Caco-2 (cell line): Measurements from ENCODE around the gene S100A6. TPM values are rescaled to one million over a fixed set of nuclear protein-coding genes. Genes with fewer than 3 reads are reported as not detected.

Experiments used
- BruUV-seq: library from RNA; stranded (reverse); fragments of 400-500 nt; replicated peaks from 2 replicates; lab custom pipeline; 2021; lab: Mats Ljungman, UMichigan
- CTCF ChIA-PET: fragments of 300-600 bp; sonication (Branson Sonifier 250); formaldehyde crosslinking; loops from one replicate; lab custom pipeline; 2022; ENCODE audit warnings: antibody characterized with exemption; lab: Charles Lee
- POLR2A ChIA-PET: fragments of 300-600 bp; sonication (Branson Sonifier 250); formaldehyde crosslinking; loops from one replicate; lab custom pipeline; 2022; ENCODE audit warnings: antibody characterized with exemption; lab: Charles Lee
- DNase-seq, 2 experiments: peaks; one replicate each; pipeline versions ENCODE4 v3.0.0 to v3.0.0-alpha.2; 2020 to 2022
- H3K27me3 ChIP-seq: replicated peaks from 2 replicates; pipeline ENCODE4 v1.6.0; 2011; ENCODE audit warnings: low read length; ENCODE audit not compliant: control insufficient read depth, insufficient read depth
- H3K36me3 ChIP-seq: 2 replicates; pipeline ENCODE4 v1.5.1; 2011; ENCODE audit warnings: low read length; ENCODE audit not compliant: control insufficient read depth, insufficient read depth
- H3K4me1 ChIP-seq: fragments of 250-450 bp; sonication (Bioruptor Pico); 2 replicates; pipeline ENCODE4 v1.5.1; 2020; ENCODE audit warnings: mild to moderate bottlenecking
- H3K4me3 ChIP-seq: 2 replicates; pipeline ENCODE4 v1.5.1; 2011; ENCODE audit warnings: low read depth, mild to moderate bottlenecking, control low read depth, low read length
- H3K9me3 ChIP-seq: fragments of 250-450 bp; sonication (Bioruptor Pico); 2 replicates; pipeline ENCODE4 v1.5.1; 2020; ENCODE audit warnings: mild to moderate bottlenecking, moderate library complexity
- H3K27ac Mint-ChIP-seq: one replicate; pipeline ENCODE4 v1.8.0; 2022; ENCODE audit warnings: mixed read lengths; ENCODE audit not compliant: unreplicated experiment
- H3K27me3 Mint-ChIP-seq: one replicate; pipeline ENCODE4 v1.8.0; 2022; ENCODE audit warnings: mixed read lengths; ENCODE audit not compliant: insufficient read depth, unreplicated experiment
- H3K36me3 Mint-ChIP-seq: one replicate; pipeline ENCODE4 v1.8.0; 2022; ENCODE audit warnings: mild to moderate bottlenecking, mixed read lengths; ENCODE audit not compliant: insufficient read depth, unreplicated experiment
- H3K4me1 Mint-ChIP-seq: one replicate; pipeline ENCODE4 v1.8.0; 2022; ENCODE audit warnings: low read depth, mixed read lengths; ENCODE audit not compliant: unreplicated experiment
- H3K4me3 Mint-ChIP-seq: one replicate; pipeline ENCODE4 v1.8.0; 2022; ENCODE audit warnings: mild to moderate bottlenecking, moderate library complexity, mixed read lengths; ENCODE audit not compliant: unreplicated experiment
- H3K9me3 Mint-ChIP-seq: one replicate; pipeline ENCODE4 v1.8.0; 2022; ENCODE audit warnings: mixed read lengths; ENCODE audit not compliant: unreplicated experiment
- intact Hi-C: fragments of 100-400 bp; cut with micrococcal nuclease; formaldehyde crosslinking; loops from one replicate; pipeline ENCODE4 v1.10.0; 2022; ENCODE audit not compliant: unreplicated experiment
- total RNA-seq: library from RNA; stranded (reverse); gene quantifications from 2 replicates; pipeline ENCODE4 v1.2.3, GENCODE V29; 2022
- TF ChIP-seq, protein P1 (sequence below), 2 experiments: fragments of 200-600 bp in 1 of 2; IDR thresholded peaks; 1 replicate in 1 of 2; 2 replicates in 1 of 2; pipeline versions ENCODE4 v1.5.1 to v1.8.0; 2011 to 2022; ENCODE audit warnings: antibody characterized with exemption in 1 of 2, control low read depth in 1 of 2, inconsistent platforms in 1 of 2, low read depth in 1 of 2, low read length in 1 of 2, mild to moderate bottlenecking in 1 of 2, moderate library complexity in 1 of 2; ENCODE audit not compliant: insufficient read depth in 1 of 2, severe bottlenecking in 1 of 2, unreplicated experiment in 1 of 2

The S100A6 gene
- total RNA-seq, 1 experiment from 2014 or later: 432 TPM

DNA sequence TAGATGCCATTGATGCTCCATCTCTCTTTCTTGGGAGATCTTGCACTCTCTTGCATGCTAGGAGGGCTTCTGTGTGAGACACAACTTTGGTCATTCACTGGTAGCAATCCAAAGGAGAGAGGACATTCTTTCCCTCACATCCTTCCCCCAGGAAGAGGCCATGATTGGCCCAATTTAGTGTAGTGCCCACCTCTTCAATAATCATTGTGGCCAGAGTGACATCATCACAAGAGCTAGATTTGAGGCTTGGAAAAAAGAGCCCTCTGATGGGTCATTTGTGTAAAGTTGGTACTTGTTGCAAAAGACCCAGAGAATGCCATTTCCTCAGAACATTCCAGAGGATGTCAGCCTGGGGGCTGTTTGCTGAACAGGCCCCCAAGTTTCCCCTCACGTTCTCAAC lies 30.2 kb downstream of the S100A6 start:
- peaks cover 16% of the 10 kb centered on the region for H3K4me1 ChIP-seq
- no TSS peak for BruUV-seq
- H3K9me3 Mint-ChIP-seq: no peaks in the 10 kb centered on the region
- ChIA-PET POLR2A (no interaction called here), CTCF (no interaction called here)
- intact Hi-C loops: no loop called here
- no peak for DNase-seq
- H3K4me3 ChIP-seq: no peak overlapping the region
- no peak overlapping the region for H3K27ac Mint-ChIP-seq
- no peaks in the 10 kb centered on the region for H3K9me3 ChIP-seq
- H3K27me3 Mint-ChIP-seq: no peaks in the 10 kb centered on the region
- peaks cover 13% of the 10 kb centered on the region for H3K4me1 Mint-ChIP-seq
- TF ChIP-seq, protein P1, sequence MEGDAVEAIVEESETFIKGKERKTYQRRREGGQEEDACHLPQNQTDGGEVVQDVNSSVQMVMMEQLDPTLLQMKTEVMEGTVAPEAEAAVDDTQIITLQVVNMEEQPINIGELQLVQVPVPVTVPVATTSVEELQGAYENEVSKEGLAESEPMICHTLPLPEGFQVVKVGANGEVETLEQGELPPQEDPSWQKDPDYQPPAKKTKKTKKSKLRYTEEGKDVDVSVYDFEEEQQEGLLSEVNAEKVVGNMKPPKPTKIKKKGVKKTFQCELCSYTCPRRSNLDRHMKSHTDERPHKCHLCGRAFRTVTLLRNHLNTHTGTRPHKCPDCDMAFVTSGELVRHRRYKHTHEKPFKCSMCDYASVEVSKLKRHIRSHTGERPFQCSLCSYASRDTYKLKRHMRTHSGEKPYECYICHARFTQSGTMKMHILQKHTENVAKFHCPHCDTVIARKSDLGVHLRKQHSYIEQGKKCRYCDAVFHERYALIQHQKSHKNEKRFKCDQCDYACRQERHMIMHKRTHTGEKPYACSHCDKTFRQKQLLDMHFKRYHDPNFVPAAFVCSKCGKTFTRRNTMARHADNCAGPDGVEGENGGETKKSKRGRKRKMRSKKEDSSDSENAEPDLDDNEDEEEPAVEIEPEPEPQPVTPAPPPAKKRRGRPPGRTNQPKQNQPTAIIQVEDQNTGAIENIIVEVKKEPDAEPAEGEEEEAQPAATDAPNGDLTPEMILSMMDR (IDR thresholded peaks at IDR 0.05; ENCODE audit: insufficient read depth in 1 of 2, low read depth in 1 of 2, low read length in 1 of 2, severe bottlenecking in 1 of 2, unreplicated experiment in 1 of 2): no peak
- no peaks in the 10 kb centered on the region for H3K27me3 ChIP-seq
- no peak overlapping the region for H3K4me3 Mint-ChIP-seq
- no peaks in the 10 kb centered on the region for H3K36me3 Mint-ChIP-seq
- no peaks in the 10 kb centered on the region for H3K36me3 ChIP-seq

DNA sequence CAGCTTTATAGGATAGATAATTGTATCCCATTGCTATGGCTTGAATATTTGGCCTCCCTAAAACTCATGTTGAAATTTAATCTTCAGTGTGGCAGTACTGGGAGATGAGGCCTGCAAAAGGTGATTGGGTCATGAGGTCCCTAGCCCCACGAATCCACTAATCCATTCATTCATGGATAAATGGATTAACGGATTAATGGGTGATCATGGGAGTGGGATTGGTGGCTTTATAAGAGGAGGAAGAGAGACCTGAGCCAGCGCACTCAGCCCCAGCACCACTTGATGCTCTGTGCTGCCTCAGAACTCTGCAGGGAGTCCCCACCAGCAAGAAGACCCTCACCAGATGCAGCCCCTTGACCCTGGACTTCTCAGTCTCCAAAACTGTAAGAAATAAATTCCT lies 32.0 kb downstream of the S100A6 start:
- ChIA-PET CTCF (no interaction called here), POLR2A (no interaction called here)
- Mint-ChIP-seq H3K27ac (no peak overlapping the region), H3K4me1 (peaks cover 13% of the 10 kb centered on the region), H3K9me3 (no peaks in the 10 kb centered on the region), H3K27me3 (peaks cover 9% of the 10 kb centered on the region), H3K36me3 (no peaks in the 10 kb centered on the region), H3K4me3 (no peak overlapping the region)
- no peaks in the 10 kb centered on the region for H3K9me3 ChIP-seq
- intact Hi-C loops: no loop called here
- no peak for DNase-seq
- BruUV-seq: no TSS peak
- H3K27me3 ChIP-seq: no peaks in the 10 kb centered on the region; the same call in 1 of the 2 replicates
- TF ChIP-seq, protein P1 (IDR thresholded peaks at IDR 0.05; ENCODE audit: insufficient read depth in 1 of 2, low read depth in 1 of 2, low read length in 1 of 2, severe bottlenecking in 1 of 2, unreplicated experiment in 1 of 2): no peak
- no peaks in the 10 kb centered on the region for H3K36me3 ChIP-seq
- H3K4me3 ChIP-seq: no peak overlapping the region
- peaks cover 16% of the 10 kb centered on the region for H3K4me1 ChIP-seq

DNA sequence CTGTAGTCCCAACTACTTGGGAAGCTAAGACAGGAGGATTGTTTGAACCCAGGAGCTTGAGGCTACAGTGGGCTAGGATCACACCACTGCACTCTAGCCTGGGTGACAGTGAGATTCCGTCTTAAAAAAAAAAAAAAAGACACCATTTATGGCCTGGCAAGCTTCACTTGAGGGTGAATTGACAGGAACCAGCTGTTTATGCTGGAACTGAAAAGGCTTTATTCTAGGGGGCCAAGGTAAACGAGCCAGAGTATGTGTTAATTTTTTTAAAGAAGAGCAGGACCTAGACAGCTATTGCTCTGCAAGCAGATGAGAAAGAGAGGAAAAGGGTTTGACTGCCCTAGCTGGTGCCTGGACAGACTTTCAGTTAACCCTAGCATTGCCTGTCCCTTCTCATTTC lies 37.0 kb downstream of the S100A6 start:
- Mint-ChIP-seq H3K27ac (no peak overlapping the region), H3K4me3 (no peak overlapping the region), H3K9me3 (no peaks in the 10 kb centered on the region), H3K27me3 (peaks cover 16% of the 10 kb centered on the region), H3K4me1 (no peaks in the 10 kb centered on the region), H3K36me3 (no peaks in the 10 kb centered on the region)
- no peaks in the 10 kb centered on the region for H3K4me1 ChIP-seq
- H3K9me3 ChIP-seq: no peaks in the 10 kb centered on the region
- no peak overlapping the region for H3K4me3 ChIP-seq
- no peaks in the 10 kb centered on the region for H3K36me3 ChIP-seq
- intact Hi-C loops: no loop called here
- ChIA-PET CTCF (interaction anchor here (0.6 kb wide), 1 partner anchor 244 kb away, joined by 3 read pairs; no protein-coding TSS in a partner anchor), POLR2A (no interaction called here)
- TF ChIP-seq, protein P1 (IDR thresholded peaks at IDR 0.05; ENCODE audit: insufficient read depth in 1 of 2, low read depth in 1 of 2, low read length in 1 of 2, severe bottlenecking in 1 of 2, unreplicated experiment in 1 of 2): no peak
- no TSS peak for BruUV-seq
- no peak for DNase-seq
- H3K27me3 ChIP-seq: no peaks in the 10 kb centered on the region; the same call in 1 of the 2 replicates
